OCI-LY7 (cell line): ENCODE data around the gene POU2AF3.

ENCODE experiments used
- EZH2phosphoT487 ChIP-seq: fragments of 200-600 bp; sonication (generic); IDR thresholded peaks from 2 replicates; pipeline ENCODE4 v1.6.1; 2018; ENCODE audit warnings: low read depth, borderline replicate concordance, mild to moderate bottlenecking, mixed run types, antibody characterized with exemption, low read length, moderate library complexity, mixed read lengths
- TF ChIP-seq, protein P1 (sequence below): fragments of 200-600 bp; sonication (generic); conservative IDR thresholded peaks from 2 replicates; pipeline ENCODE4 v1.5.1; 2014; ENCODE audit warnings: mild to moderate bottlenecking, antibody characterized with exemption, low read length, moderate library complexity, mixed read lengths

DNA sequence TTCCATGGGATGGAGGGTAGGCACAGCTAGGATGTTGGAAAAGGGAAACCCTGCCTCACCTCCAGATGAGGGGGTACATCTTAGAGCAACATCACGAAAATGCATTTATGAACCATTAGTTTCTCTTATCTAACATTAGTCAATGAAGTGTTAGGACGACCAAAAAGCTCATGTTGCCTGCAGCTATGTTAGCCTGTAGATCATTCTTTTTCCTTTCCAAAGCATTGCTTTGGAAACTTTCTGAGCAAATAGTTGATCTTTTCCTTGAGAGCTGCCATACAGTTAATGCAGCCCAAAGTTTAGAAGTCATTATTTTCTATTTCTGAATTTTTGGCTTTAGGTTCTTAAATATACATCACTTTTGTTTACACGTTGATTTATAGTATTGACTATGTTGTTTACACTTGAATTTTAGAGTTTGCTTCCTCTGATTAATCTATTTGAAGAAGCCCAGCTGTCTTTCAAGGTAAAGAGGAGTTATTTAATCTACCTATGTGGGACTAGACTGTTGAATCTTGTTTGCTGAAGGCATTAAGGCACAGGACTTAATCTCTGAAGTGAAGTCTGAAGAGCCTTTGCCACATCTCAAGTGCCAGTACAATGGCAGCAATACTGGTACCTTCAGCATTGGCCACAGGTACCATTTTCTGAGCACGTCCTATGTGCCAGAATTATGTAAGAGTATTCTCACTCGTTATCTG lies 11.0 kb downstream of the POU2AF3 start:
- TF ChIP-seq, protein P1, sequence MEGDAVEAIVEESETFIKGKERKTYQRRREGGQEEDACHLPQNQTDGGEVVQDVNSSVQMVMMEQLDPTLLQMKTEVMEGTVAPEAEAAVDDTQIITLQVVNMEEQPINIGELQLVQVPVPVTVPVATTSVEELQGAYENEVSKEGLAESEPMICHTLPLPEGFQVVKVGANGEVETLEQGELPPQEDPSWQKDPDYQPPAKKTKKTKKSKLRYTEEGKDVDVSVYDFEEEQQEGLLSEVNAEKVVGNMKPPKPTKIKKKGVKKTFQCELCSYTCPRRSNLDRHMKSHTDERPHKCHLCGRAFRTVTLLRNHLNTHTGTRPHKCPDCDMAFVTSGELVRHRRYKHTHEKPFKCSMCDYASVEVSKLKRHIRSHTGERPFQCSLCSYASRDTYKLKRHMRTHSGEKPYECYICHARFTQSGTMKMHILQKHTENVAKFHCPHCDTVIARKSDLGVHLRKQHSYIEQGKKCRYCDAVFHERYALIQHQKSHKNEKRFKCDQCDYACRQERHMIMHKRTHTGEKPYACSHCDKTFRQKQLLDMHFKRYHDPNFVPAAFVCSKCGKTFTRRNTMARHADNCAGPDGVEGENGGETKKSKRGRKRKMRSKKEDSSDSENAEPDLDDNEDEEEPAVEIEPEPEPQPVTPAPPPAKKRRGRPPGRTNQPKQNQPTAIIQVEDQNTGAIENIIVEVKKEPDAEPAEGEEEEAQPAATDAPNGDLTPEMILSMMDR = no peak
- no peak for TF ChIP-seq EZH2phosphoT487
